ENCODE data around the gene SYT1. TPM values are rescaled to one million over a fixed set of nuclear protein-coding genes. Genes with fewer than 3 reads are reported as not detected.

Gene SYT1
- total RNA-seq, 3 donors from 2014 or later (not counting 1 experiment from before 2014, with no cell fraction given): not detected

DNA sequence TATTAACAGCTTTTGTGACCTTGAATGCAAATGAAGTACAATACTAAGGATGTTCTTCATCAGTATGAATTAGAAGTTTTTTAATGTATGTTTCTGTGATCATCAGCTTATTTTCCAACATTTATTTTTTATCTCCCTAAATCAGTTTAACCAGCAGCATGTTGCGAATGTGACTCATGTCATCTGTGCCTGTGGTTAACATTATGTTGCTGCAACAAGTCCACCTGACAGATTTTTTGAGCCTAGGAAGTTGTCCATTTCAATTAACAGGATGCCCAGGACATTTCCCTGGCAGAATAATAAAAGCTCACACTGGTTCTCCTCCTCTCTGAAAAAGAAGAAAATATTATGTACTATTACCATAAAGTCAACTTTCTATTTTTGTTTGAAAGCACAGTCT lies 155.5 kb downstream of the SYT1 start:
- no peaks in the 10 kb centered on the region for H3K27me3 ChIP-seq (ENCODE audit: control insufficient read depth, insufficient read depth, low read length)
- no peaks in the 10 kb centered on the region for H3K36me3 ChIP-seq (ENCODE audit: control insufficient read depth, insufficient read depth, low read length)
- no peak overlapping the region for H3K27ac ChIP-seq (ENCODE audit: low read length)
- peaks cover 6 to 8% of the 10 kb centered on the region in 2 donors for H3K9me3 Mint-ChIP-seq
- H3K27me3 Mint-ChIP-seq (ENCODE audit: low read depth in 2 of 2): no peaks in the 10 kb centered on the region
- peak overlapping the region; percentile 49 for H3K4me3 Mint-ChIP-seq
- H3K27ac Mint-ChIP-seq: peak overlapping the region; percentile 17 to 37
- no peaks in the 10 kb centered on the region for H3K9me3 ChIP-seq (ENCODE audit: control insufficient read depth, insufficient read depth, low read length)
- H3K4me3 ChIP-seq (ENCODE audit: low read length): no peak overlapping the region
- TF ChIP-seq, protein P1, sequence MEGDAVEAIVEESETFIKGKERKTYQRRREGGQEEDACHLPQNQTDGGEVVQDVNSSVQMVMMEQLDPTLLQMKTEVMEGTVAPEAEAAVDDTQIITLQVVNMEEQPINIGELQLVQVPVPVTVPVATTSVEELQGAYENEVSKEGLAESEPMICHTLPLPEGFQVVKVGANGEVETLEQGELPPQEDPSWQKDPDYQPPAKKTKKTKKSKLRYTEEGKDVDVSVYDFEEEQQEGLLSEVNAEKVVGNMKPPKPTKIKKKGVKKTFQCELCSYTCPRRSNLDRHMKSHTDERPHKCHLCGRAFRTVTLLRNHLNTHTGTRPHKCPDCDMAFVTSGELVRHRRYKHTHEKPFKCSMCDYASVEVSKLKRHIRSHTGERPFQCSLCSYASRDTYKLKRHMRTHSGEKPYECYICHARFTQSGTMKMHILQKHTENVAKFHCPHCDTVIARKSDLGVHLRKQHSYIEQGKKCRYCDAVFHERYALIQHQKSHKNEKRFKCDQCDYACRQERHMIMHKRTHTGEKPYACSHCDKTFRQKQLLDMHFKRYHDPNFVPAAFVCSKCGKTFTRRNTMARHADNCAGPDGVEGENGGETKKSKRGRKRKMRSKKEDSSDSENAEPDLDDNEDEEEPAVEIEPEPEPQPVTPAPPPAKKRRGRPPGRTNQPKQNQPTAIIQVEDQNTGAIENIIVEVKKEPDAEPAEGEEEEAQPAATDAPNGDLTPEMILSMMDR (IDR thresholded peaks at IDR 0.05): no peak
- H3K36me3 Mint-ChIP-seq: no peaks in the 10 kb centered on the region
- no peak for DNase-seq
- H3K4me1 ChIP-seq (ENCODE audit: control insufficient read depth, insufficient read depth, low read length): no peaks in the 10 kb centered on the region
- intact Hi-C loops (cut with micrococcal nuclease): no loop called here
- ATAC-seq: peak in 1 of 3 donors; percentile 53
- peaks cover 8 to 9% of the 10 kb centered on the region in 2 donors for H3K4me1 Mint-ChIP-seq
- 46% methylated on average over 1 of the region's 1 CpG for WGBS (ENCODE audit: insufficient coverage)

GRCh38 chr12:79021021-79021420 lies 156.4 kb downstream of the SYT1 start:
- Histone ChIP-seq H3K36me3 (ENCODE audit: control insufficient read depth, insufficient read depth, low read length) (no peaks in the 10 kb centered on the region), H3K27ac (ENCODE audit: low read length) (no peak overlapping the region), H3K27me3 (ENCODE audit: control insufficient read depth, insufficient read depth, low read length) (no peaks in the 10 kb centered on the region), H3K4me3 (ENCODE audit: low read length) (no peak overlapping the region), H3K9me3 (ENCODE audit: control insufficient read depth, insufficient read depth, low read length) (no peaks in the 10 kb centered on the region), H3K4me1 (ENCODE audit: control insufficient read depth, insufficient read depth, low read length) (no peaks in the 10 kb centered on the region)
- TF ChIP-seq, protein P1 (IDR thresholded peaks at IDR 0.05): no peak
- Mint-ChIP-seq H3K36me3 (no peaks in the 10 kb centered on the region), H3K9me3 (peaks cover 6 to 8% of the 10 kb centered on the region in 2 donors), H3K27ac (no peak overlapping the region), H3K4me3 (no peak overlapping the region), H3K4me1 (peaks cover 8 to 9% of the 10 kb centered on the region in 2 donors), H3K27me3 (ENCODE audit: low read depth in 2 of 2) (no peaks in the 10 kb centered on the region)
- ATAC-seq (no peak), DNase-seq (no peak)
- intact Hi-C loops (cut with micrococcal nuclease): no loop called here

DNA sequence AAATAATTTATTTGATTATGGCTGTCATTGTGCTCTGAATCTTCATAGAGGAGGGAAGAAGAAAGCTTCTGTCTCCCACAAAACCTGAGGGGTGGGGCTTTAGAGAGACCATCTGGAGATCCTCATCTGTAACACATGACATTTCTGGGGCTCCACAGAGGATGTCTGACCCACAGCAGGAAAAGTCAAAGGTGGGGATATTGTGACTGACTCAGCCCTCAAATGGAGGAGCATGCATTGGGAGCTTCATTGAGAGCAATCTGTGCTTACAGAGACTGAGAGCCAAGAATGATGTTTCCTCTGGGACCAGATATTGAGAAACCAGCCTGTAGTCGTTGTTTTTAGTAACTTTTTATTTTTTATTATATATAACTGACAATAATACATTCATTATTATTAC lies 158.7 kb downstream of the SYT1 start:
- no CpG with 5 or more reads among the region's 1 CpG for WGBS (ENCODE audit: insufficient coverage)

GRCh38 chr12:79023784-79024183 lies 159.2 kb downstream of the SYT1 start:
- H3K27ac ChIP-seq (ENCODE audit: low read length): no peak overlapping the region
- peaks cover 8 to 9% of the 10 kb centered on the region in 2 donors for H3K4me1 Mint-ChIP-seq
- no peak overlapping the region for H3K4me3 ChIP-seq (ENCODE audit: low read length)
- ATAC-seq (no peak), DNase-seq (no peak)
- H3K4me1 ChIP-seq (ENCODE audit: control insufficient read depth, insufficient read depth, low read length): no peaks in the 10 kb centered on the region
- 86% methylated on average over 2 of the region's 2 CpGs for WGBS (ENCODE audit: insufficient coverage)
- no peaks in the 10 kb centered on the region for H3K27me3 ChIP-seq (ENCODE audit: control insufficient read depth, insufficient read depth, low read length)
- H3K36me3 ChIP-seq (ENCODE audit: control insufficient read depth, insufficient read depth, low read length): no peaks in the 10 kb centered on the region
- no peak overlapping the region for H3K27ac Mint-ChIP-seq
- H3K27me3 Mint-ChIP-seq (ENCODE audit: low read depth in 2 of 2): no peaks in the 10 kb centered on the region
- H3K4me3 Mint-ChIP-seq: no peak overlapping the region
- H3K9me3 Mint-ChIP-seq: peaks cover 0 to 6% of the 10 kb centered on the region in 2 donors
- intact Hi-C loops (cut with micrococcal nuclease): no loop called here
- H3K9me3 ChIP-seq (ENCODE audit: control insufficient read depth, insufficient read depth, low read length): no peaks in the 10 kb centered on the region
- TF ChIP-seq, protein P1 (IDR thresholded peaks at IDR 0.05): no peak
- H3K36me3 Mint-ChIP-seq: no peaks in the 10 kb centered on the region

More for the DNA sequence above, 158.7 kb downstream of the SYT1 start:
- Histone ChIP-seq H3K27ac (ENCODE audit: low read length) (no peak overlapping the region), H3K4me1 (ENCODE audit: control insufficient read depth, insufficient read depth, low read length) (no peaks in the 10 kb centered on the region), H3K27me3 (ENCODE audit: control insufficient read depth, insufficient read depth, low read length) (no peaks in the 10 kb centered on the region), H3K9me3 (ENCODE audit: control insufficient read depth, insufficient read depth, low read length) (no peaks in the 10 kb centered on the region), H3K4me3 (ENCODE audit: low read length) (no peak overlapping the region), H3K36me3 (ENCODE audit: control insufficient read depth, insufficient read depth, low read length) (no peaks in the 10 kb centered on the region)
- H3K27me3 Mint-ChIP-seq (ENCODE audit: low read depth in 2 of 2): no peaks in the 10 kb centered on the region
- peaks cover 0 to 6% of the 10 kb centered on the region in 2 donors for H3K9me3 Mint-ChIP-seq
- no peak overlapping the region for H3K4me3 Mint-ChIP-seq
- intact Hi-C loops (cut with micrococcal nuclease): no loop called here
- H3K27ac Mint-ChIP-seq: no peak overlapping the region
- ATAC-seq (no peak), DNase-seq (no peak)
- TF ChIP-seq, protein P1 (IDR thresholded peaks at IDR 0.05): no peak
- H3K4me1 Mint-ChIP-seq: peaks cover 8 to 9% of the 10 kb centered on the region in 2 donors
- no peaks in the 10 kb centered on the region for H3K36me3 Mint-ChIP-seq

Measured in natural killer cell (primary cell).